Epidermal melanocyte (primary cell): ENCODE measurements around the gene TRIM29.
A peak's percentile ranks its signal among the peaks of the same experiment; 100 is the strongest.
"Not testable (repeated sequence)": the region's sequence is repeated elsewhere in the genome, so short reads cannot be mapped to it uniquely, and the experiment has no call there.

Experiments used
- DNase-seq: peaks from one replicate; pipeline ENCODE4 v3.0.0; 2011; ENCODE audit warnings: low spot score; ENCODE audit not compliant: insufficient read length

Gene TRIM29

GRCh38 chr11:120172054-120172911 is 34.4 kb upstream of the TRIM29 start:
- DNase-seq = peak; percentile 75

DNA sequence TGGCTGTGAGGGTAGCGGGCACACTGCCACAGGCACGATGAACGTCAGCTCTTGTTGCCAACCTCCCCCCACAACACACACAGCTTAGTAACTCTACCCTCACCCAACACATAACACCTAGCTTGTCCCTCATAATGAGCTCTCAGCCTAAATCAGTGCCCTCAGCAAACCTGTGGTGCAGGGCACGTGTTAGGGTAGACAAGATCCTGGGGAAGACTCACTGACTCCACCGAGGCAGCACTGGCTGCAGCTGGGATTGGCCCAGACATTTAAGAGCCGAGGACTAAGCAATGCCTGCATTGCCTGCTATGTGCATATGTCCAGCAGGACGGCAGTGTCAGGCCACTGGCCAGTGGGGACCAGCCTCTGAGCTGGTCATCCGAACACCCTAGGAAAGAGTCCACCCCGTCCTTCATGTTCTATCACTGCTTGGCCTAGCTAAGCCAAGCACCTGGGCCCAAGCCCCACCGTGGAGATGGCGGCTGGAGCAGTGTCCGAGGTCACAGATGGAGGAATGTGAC is 32.9 kb upstream of the TRIM29 start:
- DNase-seq = no peak

- DNase-seq = no peak
Observed at GRCh38 chr11:120169981-120170698, 32.2 kb upstream of the TRIM29 start.

- no peak for DNase-seq
Observed at GRCh38 chr11:120168960-120169681, 31.2 kb upstream of the TRIM29 start.

DNA sequence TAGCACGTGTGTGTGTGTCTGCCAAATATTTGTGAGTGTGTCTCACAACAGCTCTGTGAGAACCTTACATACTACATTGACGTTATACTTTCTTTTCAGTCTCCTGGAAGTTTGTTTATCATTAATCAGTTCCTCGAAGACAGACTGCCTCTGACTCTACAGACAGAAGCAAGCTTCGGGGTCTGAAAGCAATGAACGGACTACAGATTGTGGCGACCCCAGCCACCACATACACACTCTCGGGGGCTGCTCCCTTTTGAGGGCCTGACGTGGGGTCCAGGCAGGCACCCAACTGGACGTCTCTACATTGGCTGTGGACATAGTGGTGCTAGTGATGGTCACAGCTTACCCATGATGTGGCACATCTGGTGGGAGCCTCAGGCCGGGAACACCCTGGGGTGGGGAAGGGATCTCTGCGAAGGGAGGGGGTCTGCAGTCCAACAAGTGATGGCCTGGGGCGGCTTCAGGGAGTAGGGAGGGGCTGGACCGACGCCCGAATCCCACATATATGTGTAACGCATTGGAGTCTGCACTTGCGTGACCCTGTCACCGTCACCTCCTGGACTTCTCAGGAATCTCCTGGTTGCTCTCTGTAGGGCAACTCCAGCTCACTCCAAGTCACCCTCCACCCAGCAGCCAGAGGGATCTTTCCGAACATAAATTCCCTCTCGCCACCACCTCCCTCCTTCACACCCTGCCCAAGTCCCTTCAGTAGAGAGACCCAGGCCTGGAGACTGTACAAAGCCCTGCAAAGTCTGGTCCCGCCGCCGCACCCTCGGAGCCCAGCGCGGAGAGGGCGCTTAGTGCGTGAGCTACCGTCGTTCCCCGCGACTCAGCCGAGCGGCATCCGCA is 30.4 kb upstream of the TRIM29 start:
- no peak for DNase-seq

DNA sequence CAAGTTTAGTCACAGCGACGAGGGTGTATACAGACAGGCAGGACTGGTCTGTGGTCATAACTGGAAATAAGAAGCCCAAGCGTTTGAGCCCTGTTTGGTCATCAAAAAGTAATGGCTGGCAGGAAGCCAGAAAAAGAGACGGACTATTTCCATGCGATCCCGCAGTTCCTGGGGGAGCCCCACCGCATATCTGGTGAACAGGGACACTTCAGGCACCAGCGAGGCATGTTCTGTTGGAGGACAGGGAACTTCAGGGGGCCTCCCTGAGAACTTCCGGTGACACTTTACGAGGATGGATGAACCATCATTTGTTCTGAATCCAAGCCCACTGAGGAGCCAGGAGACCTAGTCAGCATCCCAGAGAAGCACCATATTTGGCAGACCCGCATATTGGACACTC is 29.7 kb upstream of the TRIM29 start:
- no peak for DNase-seq

- DNase-seq = no peak
Observed at GRCh38 chr11:120160436-120160835, 22.5 kb upstream of the TRIM29 start.

- DNase-seq = no peak
Observed at GRCh38 chr11:120153221-120153620, 15.3 kb upstream of the TRIM29 start.

- no peak for DNase-seq
Observed at GRCh38 chr11:120151536-120151935, 13.6 kb upstream of the TRIM29 start.

DNA sequence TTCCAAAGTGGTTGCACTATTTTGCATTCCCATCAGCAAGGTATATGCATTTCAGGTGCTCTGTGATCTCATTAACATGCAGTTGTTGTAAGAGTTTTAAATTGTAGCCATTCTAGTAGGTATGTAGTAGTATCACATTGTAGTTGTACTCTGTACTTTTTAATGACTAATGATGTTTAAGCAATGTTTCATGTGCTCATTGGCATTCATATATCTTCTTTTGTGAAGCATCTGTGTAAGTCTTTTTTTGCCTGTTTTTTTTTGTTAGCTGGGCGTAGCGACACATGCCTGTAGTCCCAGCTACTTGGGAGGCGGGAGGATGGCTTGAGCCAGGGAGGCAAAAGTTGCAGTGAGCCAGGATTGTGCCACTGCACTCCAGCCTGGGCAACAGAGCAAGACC is 11.3 kb upstream of the TRIM29 start:
- DNase-seq = no peak

GRCh38 chr11:120147950-120148270 is 10.0 kb upstream of the TRIM29 start:
- no peak for DNase-seq

GRCh38 chr11:120147094-120147949 is 9.4 kb upstream of the TRIM29 start:
- DNase-seq = no peak

- DNase-seq = no peak
Observed at GRCh38 chr11:120146413-120147093, 8.6 kb upstream of the TRIM29 start.

DNA sequence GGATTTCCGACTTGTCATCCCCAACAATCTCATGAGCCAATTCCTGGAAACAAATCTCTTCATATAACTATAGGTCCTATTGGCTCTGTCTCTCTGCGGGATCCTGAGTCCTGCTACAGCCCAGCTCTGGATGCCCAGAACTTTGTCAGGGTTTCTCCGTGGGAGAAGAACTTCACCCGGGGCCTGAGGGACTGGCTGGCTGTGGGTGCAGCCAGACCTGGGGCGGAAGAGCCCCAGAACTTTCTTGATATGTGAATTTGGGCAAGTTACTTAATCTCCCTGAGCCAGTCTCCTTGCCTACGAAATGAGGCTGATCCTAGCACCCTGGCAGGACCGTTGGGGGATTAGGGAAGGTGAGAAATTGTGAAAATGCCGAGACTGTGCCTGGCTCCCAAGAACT is 6.6 kb upstream of the TRIM29 start:
- no peak for DNase-seq

DNA sequence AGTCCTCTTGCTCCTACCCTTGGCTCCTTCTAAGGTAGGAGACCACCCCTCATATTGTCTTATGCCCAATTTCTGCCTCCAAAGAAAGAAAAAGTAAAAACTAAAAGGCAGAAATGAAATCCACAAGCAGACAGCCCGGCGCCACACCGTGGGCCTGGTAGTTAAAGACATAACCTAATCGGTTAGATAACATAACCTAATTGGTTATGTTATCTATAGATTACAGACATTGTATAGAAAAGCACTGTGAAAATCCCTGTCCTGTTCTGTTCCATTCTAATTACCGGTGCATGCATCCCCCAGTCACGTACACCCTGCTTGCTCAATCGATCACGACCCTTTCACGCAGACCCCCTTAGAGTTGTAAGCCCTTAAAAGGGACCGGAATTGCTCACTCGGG is 5.6 kb upstream of the TRIM29 start:
- DNase-seq = not testable (repeated sequence)

GRCh38 chr11:120142441-120143100 is 4.7 kb upstream of the TRIM29 start:
- no peak for DNase-seq

DNA sequence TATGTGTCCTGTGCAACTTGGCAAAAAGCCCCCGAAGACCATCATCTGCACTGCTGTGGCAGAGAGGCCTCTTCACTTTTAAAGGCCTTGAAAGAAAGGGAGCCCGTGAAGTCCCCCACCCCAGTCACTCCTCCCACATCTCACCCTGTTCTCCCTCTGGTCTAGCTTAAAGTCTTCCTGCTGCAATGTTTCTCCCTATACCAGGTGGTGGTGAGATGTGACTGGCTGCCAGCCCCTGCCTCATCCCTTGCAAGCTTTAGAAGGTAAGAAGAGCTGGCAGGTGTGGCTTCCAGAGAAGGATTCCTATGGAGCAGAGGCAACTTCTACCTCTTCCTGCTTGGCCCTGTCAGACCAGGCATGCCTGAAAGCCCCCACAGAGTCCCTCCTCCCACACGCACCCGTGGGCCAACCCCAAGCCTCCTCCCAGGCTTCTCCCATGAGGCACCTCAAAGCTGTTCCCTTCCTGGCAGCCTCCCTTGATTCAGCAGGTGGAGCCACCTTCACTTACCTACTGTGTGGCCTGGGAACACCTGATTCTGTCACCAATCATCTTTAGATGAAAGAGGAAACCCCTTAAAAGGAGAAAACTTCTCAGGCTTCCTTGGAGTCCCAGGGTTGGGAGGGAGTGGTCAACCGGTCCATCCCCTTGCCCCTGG is 4.0 kb upstream of the TRIM29 start:
- no peak for DNase-seq

DNA sequence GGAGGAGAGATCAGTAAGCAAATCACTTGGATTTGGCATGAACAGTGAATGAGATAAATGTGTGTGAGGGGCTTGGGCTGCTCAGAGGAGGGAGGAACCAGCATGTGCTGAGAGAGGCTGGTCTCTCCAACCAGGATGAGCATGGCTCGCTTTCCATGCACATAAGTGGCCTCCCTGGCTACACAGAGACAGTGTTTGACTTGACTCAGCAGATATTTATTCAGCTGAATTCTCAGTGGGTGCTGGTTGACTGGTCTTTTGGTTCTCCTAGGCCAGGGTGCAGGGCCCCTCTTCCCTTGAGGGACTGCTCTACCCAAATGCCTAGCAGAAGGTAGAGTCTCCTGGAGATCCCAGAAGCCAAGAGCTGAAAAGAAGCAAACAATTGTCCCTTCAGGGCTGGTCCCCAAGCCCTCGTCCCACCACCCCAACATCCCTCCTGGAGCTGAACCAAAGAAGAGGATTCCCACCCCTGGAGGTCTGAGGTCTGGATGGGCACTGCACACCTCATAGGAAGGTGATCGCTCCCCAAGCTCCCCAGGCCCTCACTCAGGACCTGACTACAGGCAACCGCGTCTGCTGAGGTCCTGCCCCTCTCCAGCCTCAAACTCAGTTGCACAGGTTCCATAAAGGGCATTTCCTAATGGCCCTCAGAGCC is 3.3 kb upstream of the TRIM29 start:
- no peak for DNase-seq
